GM18498 (cell line): ENCODE data around the gene DIS3L2.
"Not testable (repeated sequence)": the region's sequence is repeated elsewhere in the genome, so short reads cannot be mapped to it uniquely, and the experiment has no call there.

Experiments
- ATAC-seq: cut with Tn5 transposase; IDR thresholded peaks from one replicate; pipeline ENCODE4 v1.9.1; 2021; ENCODE audit warnings: mild to moderate bottlenecking, moderate library complexity; ENCODE audit not compliant: unreplicated experiment

The DIS3L2 gene

DNA sequence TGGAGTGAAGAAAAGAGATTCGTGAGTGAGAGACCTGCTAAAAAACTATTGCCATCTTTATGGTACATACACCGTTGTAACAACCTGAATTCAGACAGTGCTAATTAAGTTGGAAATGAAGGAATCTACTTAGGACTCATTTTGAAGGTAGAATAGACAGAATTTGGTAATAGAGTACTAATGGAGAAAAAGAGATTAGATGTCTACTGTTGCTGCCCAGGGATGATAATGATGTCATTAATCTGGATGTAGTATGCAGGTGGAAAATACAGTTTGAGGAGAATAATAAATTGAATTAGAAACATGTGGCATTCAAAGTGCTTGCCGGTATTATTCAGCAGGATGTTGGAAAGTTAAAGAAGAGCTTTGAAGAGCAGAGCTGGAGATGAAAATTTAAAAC, 44.7 kb downstream of the DIS3L2 start:
- ATAC-seq = no peak

DNA sequence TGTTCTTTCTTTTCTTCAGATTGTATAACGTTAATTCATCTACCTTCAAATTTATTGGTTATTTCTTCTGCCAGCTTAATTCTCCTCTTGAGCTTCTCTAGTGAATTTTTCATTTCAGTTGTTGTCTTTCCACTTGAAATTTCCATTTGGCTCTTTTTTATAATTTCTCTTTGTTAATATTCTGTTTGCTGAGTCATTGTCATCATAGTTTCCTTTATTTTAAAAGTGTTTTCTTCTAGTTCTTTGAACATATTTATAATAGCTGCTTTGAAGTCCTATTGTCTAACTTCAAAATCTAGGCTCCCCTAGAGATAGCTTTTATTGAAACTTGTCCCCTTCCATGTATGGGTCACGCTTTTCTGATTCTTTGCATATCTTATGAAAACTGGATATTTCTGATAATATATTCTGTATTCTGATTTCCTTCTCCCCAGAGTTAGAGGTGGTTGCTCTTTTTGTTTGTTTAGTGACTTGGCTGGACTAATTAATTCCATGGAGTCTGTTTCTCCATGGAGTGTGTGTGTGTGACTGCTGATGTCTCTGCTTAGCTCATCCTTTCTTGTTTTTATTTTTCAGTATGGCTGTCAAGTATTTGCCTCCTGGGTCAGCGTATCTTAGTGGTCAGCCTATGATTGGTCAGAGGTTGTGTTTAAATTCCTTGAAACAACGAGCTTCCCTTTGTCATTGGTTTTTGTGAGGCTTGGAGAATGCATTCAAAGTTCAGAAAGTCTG, 47.6 kb downstream of the DIS3L2 start:
- ATAC-seq = no peak

DNA sequence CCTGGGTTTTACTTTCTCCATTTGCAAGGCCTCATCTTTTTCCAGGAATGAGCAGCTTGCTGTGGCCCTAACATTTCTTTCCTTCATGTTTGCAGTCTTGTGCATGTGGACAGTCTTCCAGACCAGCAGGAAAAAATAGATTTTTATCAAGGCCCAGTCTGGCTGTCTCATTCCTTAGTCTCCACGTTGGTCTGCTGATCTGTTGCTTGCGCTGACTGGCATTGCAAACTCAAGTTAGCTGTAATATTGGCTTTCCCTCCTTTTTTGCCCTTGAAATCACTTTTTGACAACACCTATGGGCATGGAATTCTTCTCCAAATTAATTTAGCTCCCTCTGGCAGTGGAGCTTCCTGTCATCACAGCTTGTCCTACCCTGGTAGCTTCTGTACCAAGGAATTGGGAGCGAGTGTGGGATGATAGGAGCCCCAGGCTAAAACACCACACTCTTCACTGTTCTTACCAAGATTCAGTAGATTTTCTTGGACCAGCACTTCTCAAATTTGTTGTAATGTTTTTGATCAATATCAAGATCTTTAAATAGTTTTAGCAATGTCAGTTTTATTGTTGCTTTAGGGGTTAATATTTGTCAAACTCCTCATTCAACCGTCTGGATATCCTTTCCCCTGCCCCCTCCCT, 48.2 kb downstream of the DIS3L2 start:
- ATAC-seq = no peak

DNA sequence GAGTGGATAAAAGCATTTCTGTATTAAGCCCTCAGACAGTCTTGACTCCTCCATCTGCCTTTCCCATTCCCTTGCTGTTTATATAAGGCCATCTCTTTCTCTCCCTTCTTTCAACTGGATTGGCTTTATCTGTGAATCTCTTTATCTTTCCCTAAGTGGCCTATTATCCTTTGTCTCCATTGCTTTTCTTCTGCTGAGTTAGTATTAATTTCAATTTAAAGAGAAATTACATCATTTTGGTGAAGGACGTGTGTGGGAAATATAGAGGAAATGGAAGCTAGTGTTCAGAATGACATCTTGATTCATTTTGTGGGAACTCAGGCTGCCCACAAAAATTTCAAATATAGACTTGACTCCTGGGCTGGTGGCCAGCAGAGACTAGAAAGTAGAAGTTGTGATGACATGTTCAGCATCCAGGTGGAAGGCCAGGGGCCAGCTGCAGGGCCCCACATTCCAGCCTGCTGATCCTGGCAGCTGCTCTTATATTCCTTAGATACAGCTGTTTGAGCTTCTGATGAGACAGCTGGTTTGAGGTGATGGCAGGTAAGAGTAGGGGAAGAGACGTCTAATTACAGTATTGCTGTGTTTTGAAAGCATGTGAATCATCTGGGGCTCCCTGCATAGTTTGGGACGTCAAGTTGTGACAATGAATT, 52.3 kb downstream of the DIS3L2 start:
- ATAC-seq = no peak

DNA sequence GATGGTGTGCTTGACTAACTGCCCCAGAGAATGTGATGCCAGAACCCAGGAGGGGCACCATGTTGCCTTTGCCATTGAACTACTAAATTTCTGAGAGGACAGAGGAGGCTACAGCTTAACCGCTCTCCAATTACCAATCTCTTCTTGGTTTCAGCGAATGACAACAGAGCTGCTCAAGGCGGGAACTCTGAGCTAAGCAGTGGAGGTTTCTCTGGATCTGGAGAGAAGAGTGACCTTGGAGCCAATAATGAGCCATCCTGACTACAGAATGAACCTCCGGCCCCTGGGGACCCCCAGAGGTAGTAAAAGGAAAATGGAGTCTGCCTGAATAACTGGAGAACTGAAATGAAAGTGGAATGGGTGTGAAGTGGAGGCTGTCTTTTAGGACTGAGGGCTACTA, 53.2 kb downstream of the DIS3L2 start:
- no peak for ATAC-seq

DNA sequence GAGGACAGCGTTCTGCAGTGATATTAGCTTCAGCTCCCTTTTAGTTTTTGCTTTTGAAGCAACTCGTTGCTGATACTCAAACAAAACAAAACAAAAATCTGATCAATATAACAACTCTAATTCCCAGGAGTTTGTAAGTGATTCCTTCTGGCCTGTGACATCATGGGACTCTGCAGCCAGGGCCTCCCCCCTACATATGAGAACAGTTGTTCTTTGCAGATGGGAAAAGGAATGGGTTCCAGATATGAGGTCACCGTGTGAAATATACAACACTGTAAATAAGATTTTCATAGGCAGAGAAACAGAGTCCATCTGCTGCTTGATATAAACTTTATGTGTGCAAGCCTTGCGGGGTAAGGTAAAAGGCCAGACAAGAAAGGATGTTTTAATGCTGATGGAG, 56.7 kb downstream of the DIS3L2 start:
- ATAC-seq = no peak

DNA sequence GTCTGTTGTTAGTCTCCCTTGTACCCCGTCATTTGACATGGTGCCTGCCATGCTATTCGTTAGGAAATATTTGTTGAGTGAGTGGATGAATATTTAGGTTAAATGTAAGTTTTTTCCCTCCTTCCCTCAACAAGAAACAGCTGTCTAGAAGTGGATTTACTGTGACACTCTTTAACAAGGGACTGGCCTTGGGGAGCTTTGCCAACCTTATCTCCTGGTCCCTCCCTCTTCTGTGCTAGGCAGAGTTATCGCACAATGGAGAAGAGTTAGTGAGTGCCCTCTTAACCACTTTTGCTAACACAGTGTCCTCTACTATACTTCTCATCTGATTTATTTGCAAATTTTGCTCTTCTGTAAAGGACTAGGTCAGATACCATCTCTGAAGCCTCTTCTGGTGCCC, 61.2 kb downstream of the DIS3L2 start:
- no peak for ATAC-seq

DNA sequence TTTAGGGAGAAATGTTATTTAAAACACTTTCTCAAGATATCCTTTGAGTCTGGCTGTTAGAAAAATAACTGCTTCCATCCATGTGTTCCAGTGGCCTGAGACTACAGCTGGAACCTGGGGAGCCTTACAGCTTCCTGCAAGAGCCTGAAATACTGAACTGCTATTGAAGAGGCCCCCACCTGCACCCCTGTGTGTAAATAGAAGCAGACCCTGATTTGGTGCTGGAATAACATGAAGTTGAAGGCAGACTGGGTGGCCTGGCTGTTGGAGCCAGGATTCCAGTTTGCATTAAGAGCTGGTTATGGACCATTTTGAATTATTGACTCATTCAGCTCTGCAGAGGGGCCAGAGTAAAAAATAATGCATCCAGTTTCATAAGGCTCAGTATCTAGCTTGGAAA, 61.9 kb downstream of the DIS3L2 start:
- no peak for ATAC-seq

DNA sequence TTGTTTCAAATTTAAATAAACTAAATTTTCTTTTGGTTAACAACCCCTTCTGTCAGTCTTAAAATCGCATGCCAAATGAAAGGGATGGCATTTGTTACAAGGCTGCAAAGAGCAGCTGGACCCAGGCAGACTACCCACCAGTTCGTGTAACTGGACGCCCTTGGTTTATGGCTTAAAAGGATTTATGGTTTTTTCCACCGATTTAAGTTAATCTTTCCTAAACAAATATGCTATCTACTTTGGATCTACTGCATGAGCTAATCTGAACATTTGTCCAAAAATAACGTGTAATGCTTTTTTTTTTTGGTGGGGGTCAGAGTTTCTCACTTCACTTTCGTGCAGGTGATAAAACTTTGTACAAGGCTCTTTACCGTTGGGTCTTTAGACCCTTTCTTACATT, 62.9 kb downstream of the DIS3L2 start:
- no peak for ATAC-seq

DNA sequence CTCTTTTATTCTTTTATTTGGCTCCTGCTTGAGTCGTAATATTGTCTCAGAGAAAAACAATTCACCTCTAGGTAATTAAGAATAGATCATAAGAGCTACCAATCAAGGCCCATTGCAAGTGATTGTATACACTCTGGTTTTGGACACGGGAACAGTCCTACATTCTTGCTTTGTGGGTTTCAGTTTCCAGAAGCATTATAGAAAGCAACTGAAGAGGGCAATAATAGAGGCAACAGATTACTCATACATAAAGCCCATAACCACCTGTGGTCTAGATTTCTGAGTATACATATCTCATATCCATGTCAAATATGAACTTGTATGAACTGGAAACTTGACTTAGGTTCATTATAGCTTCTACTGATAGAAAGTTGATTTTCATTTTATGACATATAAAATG, 65.4 kb downstream of the DIS3L2 start:
- ATAC-seq = peak; percentile 98

DNA sequence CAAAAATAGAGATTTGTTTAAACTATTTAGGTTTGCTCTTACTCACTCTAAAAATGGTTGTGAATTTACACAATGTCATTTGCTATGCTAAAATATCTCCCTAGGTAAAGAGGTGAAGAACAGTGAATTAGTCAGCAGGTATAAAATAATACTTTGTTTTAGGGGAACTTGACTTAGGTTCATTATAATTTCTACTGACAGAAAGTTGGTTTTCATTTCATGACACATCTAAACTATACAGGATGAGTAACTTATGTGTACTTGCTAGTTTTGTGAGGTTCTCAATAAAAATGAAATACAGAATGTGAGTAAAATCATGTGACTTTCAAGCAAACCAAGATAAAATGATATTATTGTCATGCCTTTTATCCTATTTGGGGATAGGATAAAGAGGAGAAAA, 66.0 kb downstream of the DIS3L2 start:
- no peak for ATAC-seq

DNA sequence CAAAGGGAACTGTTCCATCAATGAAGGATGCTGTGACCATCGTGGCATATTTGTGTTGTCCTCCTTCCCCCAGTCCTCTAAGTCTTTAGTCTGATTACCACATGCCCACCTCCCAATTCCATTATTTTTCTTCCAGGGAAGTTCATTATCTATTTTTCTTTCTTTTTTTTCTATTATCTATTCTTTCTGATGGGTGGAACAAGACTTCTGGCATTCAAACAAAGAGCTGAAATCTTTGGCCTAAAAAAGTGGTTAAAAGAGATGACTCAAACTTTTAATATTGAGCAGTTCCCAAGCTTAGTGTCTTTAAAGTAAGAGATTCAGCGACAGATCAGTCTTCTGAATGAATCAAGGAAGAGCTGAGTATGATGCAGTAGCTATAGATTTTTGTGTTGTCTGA, 66.6 kb downstream of the DIS3L2 start:
- no peak for ATAC-seq

DNA sequence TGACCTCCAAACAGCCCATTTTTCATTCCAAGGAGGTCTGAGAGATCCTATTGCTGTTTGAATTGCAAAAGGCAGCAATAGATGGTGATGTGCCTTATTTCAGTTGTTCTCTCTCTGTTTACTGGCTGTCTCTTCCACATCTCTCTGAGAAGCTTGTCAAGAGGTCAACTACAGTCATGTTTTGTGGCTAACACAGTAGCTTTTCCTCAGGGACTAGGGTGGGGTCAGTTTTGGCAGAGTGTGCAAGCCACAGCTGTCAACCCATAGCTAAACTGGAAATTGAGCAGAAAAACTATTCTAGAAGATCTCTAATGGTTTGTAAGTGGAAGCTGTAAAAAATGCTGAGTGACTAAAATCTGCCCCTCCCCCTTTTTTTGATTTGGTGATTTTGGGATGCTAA, 67.1 kb downstream of the DIS3L2 start:
- ATAC-seq = no peak

DNA sequence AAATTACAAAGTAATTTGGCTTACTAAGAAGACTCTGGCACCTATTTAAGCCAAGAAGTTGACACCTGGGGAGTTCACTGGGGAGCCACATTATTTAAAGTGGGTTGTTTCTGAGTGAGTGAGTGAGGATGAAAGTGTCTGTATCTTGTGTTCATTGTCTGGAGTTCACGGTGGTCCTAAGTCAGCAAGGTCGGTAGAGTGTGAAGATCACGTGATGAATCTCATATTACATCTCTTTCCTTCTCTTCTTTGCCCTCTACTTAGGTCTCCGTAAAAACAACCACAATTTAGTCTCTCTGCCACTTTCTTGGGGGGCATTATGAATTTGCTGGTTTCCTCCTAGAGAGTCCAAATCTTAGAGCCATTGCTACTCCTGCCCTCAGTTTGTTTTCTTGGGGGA, 67.8 kb downstream of the DIS3L2 start:
- ATAC-seq = no peak

DNA sequence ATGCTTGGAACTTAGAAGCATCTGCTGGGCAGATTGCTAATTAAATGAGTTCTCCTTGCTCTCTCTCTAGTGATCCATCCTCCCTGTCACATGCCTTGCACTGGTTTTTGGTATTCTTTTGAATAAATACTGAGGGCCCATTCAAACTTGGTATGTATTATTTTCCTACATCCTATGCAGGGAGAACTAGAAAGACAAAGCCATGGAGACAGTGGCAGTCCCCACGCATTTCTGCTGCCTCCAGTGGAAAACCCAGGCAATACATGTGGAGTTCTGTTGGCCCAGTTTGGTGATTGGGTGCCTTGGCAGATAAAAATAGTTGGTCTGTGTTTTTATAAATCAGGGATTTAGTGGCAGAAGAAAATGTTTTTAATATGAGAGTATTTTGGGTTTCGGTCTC, 68.7 kb downstream of the DIS3L2 start:
- ATAC-seq = no peak

DNA sequence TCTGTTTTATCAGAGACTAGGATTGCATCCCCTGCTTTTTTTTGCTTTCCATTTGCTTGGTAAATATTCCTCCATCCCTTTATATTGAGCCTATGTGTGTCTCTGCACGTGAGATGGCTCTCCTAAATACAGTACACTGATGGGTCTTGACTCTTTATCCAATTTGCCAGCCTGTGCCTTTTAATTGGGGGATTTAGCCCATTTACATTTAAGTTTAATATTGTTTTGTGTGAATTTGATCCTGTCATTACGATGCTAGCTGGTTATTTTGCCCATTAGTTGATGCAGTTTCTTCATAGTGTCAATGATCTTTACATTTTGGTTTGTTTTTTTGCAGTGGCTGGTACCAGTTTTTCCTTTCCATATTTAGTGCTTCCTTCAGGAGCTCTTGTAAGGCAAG, 73.8 kb downstream of the DIS3L2 start:
- not testable (repeated sequence) for ATAC-seq

DNA sequence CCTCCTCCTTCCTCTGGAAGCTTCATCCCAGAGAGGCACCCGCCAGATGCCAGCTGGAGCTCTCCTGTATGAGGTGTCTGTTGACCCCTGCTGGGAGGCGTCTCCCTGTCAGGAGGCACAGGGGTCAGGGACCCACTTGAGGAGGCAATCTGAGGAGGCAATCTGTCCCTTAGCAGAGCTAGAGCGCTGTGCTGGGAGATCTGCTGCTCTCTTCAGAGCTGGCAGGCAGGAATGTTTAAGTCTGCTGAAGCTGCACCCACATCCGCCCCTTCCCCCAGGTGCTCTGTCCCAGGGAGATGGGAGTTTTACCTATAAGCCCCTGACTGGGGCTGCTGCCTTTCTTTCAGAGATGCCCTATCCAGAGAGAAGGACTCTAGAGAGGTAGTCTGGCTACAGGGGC, 75.4 kb downstream of the DIS3L2 start:
- ATAC-seq = not testable (repeated sequence)

DNA sequence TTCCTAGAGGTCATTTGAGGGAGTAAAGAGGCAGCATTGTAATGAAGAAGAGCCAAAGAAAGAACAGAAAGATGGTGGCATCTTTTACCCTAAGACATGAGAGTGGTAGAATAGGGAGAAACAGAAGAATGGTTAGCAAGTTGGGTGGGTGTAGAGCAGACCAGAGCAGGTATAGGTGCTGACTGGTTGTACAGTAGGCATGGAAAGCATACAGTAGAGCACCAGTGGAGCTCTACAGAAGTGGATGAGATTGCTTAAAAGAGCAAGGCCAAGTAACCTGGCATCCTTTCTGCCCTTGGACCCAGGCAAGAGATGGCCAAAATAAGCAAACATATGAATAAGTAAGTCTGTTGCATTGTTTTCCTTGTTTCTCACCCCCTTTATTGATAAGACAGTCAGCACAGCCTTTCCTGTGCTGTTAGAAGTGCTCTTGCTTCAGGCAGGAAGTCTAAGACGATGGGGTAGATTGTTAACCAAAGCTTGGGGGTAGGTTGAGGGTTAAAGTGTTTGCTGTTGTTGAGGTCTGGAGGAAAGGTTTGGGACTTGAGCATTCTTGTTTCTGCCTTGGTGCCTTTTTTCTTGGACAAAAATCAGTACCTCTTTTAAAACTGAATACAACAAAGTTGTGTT, 76.9 kb downstream of the DIS3L2 start:
- no peak for ATAC-seq

DNA sequence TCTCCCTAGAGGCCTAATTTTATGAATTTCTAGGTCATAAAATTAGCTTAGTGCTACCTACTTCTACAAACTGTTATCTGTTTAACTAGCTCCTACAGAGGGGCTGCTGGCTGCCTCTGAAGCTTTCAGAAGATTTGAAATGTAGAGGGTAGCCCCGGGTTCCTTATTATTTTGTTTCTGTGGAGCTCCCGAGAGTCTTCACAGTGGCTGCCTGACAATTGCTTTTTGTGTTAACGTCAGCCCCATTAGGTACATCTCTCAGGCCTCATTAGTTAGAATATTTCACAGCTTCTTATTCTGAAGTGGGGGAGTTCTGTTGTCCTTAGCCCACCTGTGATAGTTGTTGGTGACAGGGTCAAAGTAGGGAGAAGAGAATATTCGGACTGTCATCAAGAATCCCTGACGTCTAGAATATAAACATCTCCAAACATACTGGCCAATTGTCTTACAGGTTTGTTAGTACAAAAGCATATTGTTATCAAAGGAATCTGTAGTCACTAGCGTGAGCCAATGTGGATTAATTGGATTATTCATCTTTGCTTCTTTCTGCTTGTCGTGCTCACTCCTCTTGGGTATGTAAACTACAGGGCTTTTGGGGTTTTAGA, 77.5 kb downstream of the DIS3L2 start:
- ATAC-seq = no peak

DNA sequence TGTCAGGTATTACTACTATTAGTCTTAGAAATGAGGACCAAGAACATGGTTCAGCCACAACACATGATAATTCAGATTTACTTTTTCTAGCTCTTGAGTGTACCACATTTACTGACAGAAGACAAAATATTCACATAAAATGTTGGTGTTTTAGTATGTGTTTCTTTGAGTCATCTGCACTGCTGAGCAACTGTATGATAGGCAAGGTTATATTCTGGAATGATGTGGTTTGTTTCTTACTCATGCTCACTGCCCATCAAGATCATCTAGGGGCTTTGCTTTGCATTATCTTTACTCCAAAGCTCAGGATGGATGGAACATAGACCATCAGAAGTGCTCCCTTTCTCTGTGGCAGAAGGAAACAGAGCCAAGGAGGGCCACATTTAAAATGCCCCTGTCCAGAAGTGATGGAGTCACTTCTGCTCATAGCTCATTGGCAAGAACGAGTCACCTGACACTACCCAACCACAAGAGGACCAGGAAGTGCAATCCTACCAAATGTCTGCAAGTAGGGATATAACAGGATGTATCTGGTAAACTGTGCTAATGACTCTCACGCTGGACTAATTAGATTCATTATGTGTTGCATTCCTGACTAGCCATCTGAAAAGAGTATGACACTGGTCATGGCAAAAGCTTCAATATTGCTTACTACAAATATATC, 81.5 kb downstream of the DIS3L2 start:
- no peak for ATAC-seq

DNA sequence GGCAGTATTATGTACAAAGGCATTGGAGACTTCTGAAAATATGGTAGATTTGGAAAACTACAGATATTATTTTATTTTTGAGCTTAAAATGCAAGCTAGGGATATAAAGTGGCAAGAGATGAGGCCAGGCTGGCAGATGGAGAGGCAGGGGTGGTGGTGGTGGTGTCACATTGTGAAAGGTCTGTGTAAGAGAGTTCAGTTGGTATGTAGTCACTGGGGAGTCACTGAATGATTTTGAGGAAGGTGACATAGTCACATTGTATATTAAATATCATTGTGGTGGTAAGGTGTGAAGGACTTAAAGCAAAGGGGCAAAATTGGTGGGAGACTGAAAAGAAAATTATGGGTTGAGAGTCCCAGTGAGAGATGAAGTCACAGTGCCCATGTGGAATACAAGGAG, 82.5 kb downstream of the DIS3L2 start:
- no peak for ATAC-seq
